ENCODE results near the gene MET. TPM values are rescaled to one million over a fixed set of nuclear protein-coding genes. Genes with fewer than 3 reads are reported as not detected.

Gene MET
- polyA plus RNA-seq, 5 donors = 21.5 to 36.2 (median 26.0) TPM

DNA sequence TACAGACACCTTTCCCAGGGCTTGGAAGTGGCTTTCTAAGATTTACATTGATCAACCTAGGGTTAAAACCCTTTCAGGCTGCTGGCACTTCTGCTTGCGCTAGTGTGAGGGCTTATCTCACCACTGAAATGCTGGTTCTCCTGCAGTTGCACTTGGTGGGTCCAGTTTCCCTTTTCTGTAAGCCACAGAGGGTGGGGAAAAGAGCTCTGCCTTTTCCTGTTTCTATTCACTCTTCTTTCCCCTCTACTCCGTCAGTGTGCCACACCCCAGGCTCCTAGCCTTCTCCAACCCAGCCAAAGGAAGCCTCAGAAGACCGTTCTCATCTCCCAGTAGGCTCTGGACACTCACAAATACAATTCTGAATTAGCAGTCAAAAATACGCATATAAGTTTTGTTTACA, 171.4 kb downstream of the MET start:
- no peak for DNase-seq

Other genes starting within 250 kb of the MET start
- gene CAV2, start 172.5 kb upstream of the MET start, polyA plus RNA-seq (ENCODE audit: insufficient read depth in 1 of 5, insufficient read length in 5 of 5, low replicate concordance in 1 of 5) = 100 to 1,000 TPM in 3 of 5 donors, 10 to 100 TPM in 2; 85.3 to 110 (median 100) TPM
- 100 to 1,000 TPM; 305 to 435 (median 431) TPM for gene CAV1, start 147.2 kb upstream of the MET start, polyA plus RNA-seq (ENCODE audit: insufficient read depth in 1 of 5, insufficient read length in 5 of 5, low replicate concordance in 1 of 5)
- gene CAPZA2, start 190.4 kb downstream of the MET start, polyA plus RNA-seq (ENCODE audit: insufficient read depth in 1 of 5, insufficient read length in 5 of 5, low replicate concordance in 1 of 5) = 100 to 1,000 TPM; 129 to 178 (median 159) TPM